Measurements from ENCODE around the gene JAML. TPM values are rescaled to one million over a fixed set of nuclear protein-coding genes. Genes with fewer than 3 reads are reported as not detected.
"Not testable (repeated sequence)": the region's sequence is repeated elsewhere in the genome, so short reads cannot be mapped to it uniquely, and the experiment has no call there.

Gene JAML
- total and polyA plus RNA-seq, 11 donors = 0.90 to 18.4 (median 1.6) TPM

DNA sequence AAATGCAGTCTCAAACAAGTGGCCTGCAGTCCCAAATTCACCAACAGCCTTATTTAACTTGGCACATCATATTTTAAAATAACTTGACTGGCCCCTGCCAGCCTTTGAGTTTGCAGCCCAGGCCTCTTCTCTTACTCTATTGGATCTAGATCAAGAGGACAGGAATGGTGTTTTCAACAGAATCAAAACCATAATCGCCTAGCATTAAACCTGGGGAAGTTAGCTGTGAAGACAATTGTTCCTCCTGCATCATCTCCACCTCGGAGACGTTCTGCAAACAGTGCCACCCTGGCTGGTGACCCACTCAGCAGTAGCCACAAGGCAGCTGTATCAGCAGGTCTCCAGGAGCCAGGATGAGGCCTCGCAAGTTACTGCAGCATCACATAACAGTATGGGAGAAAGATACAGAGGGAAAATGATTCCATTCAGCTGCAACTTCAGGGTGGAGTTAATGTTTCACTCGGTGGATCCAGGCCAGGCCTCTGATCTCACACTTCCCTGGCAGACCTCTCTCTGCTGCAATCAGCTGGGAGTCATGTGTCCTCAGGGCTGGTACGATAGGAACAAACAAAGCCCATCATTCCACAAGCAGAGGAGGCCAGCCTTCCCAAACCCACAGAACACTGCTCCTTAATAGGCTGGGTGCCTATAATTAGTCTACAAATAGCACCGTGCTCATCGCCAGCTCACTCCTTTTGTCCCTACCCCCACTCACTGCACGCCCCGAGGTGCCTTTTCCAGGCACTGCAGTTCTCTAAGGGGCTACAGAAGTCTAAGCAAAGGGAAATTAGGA is 29.8 kb downstream of the JAML start:
- intact Hi-C loops (cut with DNase I) = loop anchor here in 9 of 10 donors (1.0 to 10.0 kb wide), 10 partner anchors 14 to 300 kb away; partner anchors contain the start of genes MPZL3 (in 1 of the 9) and UBE4A (in 1 of the 9)
- WGBS, 4 donors = 23 to 30% (median 30%) methylated on average over 10 of the region's 10 CpGs
- Histone ChIP-seq H3K4me1 (peaks cover 0 to 36% (median 25%) of the 10 kb centered on the region in 12 donors), H3K27me3 (no peaks in the 10 kb centered on the region), H3K9me3 (no peaks in the 10 kb centered on the region), H3K4me3 (no peak overlapping the region), H3K27ac (peak overlapping the region; percentile 66 to 97 (median 84)), H3K36me3 (peaks cover 0 to 31% (median 0%) of the 10 kb centered on the region in 9 donors)
- ATAC-seq = peak; percentile 97 to 99 (median 98)
- TF ChIP-seq POLR2A (IDR thresholded peaks at IDR 0.05) = no peak
- TF ChIP-seq, protein P1, sequence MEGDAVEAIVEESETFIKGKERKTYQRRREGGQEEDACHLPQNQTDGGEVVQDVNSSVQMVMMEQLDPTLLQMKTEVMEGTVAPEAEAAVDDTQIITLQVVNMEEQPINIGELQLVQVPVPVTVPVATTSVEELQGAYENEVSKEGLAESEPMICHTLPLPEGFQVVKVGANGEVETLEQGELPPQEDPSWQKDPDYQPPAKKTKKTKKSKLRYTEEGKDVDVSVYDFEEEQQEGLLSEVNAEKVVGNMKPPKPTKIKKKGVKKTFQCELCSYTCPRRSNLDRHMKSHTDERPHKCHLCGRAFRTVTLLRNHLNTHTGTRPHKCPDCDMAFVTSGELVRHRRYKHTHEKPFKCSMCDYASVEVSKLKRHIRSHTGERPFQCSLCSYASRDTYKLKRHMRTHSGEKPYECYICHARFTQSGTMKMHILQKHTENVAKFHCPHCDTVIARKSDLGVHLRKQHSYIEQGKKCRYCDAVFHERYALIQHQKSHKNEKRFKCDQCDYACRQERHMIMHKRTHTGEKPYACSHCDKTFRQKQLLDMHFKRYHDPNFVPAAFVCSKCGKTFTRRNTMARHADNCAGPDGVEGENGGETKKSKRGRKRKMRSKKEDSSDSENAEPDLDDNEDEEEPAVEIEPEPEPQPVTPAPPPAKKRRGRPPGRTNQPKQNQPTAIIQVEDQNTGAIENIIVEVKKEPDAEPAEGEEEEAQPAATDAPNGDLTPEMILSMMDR (IDR thresholded peaks at IDR 0.05) = no peak
- DNase-seq = peak; percentile 71 to 90 (median 85)

DNA sequence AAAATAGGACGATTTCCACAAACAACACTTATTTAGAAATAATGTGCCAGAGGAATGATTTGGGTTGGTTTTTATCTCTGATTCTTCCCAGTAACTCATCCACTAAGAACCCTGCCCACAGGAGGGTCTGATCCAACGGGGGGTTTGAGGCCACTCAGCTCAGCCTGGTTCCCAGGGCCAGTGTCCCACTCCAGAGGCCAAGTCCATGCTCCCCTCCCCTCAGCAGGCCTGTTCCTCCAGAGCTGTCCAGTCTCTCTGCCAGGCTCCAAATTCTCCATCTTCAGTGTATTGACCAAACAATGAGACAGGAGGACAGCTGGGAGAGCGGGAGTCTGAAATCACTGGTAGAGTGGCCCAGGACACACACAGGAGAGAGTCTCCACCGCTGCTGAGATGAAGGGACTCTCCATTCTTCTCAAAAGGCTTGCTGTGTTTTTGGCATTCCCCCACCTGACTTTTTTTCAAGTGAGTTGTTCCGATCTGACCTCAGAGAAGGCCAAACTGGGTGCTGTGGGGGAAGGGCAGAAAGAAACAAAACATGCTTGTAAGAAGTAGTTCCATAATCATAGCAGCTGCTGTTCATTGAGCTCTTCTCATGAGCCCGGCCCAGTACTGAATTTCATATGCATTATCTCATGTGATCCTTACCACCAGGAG is 30.8 kb downstream of the JAML start:
- intact Hi-C loops (cut with DNase I) = loop anchor here in 4 of 10 donors (2.0 to 10.0 kb wide), 4 partner anchors 13 to 301 kb away; partner anchors contain the start of gene MPZL3 (in 1 of the 4)

DNA sequence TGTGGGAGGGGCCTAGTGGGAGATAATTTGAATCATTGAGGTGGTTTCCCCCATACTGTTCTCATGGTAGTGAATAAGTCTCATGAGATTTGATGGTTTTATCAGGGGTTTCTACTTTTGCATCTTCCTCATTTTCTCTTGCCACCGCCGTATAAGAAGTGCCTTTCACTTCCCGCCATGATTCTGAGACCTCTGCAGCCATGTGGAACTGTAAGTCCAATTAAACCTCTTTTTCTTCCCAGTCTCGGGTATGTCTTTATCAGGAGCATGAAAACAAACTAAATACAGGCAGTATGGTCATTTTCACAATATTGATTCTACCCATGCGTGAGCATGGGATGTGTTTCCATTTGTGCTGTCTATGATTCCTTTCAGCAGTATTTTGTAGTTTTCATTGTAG is 32.0 kb downstream of the JAML start:
- not testable (repeated sequence) for H3K27ac ChIP-seq, ATAC-seq, H3K9me3 ChIP-seq, H3K27me3 ChIP-seq, H3K4me3 ChIP-seq, DNase-seq
- Histone ChIP-seq H3K36me3 (peaks cover 0 to 28% (median 0%) of the 10 kb centered on the region in 9 donors), H3K4me1 (peaks cover 0 to 26% (median 17%) of the 10 kb centered on the region in 12 donors)
- intact Hi-C loops (cut with DNase I) = loop anchor here in 2 of 10 donors (10.0 kb wide), 3 partner anchors 62 to 302 kb away; partner anchors contain the start of gene MPZL3 (in 1 of the 2)
- 88 to 93% (median 91%) methylated on average over 5 of the region's 5 CpGs for WGBS, 4 donors

More for the DNA sequence above, 30.8 kb downstream of the JAML start:
- H3K36me3 ChIP-seq = peaks cover 0 to 31% (median 0%) of the 10 kb centered on the region in 9 donors
- H3K27ac ChIP-seq = peak overlapping the region in 11 of 12 donors; percentile 66 to 97 (median 86)
- no peak overlapping the region for H3K4me3 ChIP-seq
- peaks cover 0 to 32% (median 24%) of the 10 kb centered on the region in 12 donors for H3K4me1 ChIP-seq
- H3K27me3 ChIP-seq = no peaks in the 10 kb centered on the region
- no peaks in the 10 kb centered on the region for H3K9me3 ChIP-seq
- ATAC-seq = no peak
- DNase-seq = no peak
- WGBS, 4 donors = 52 to 71% (median 63%) methylated on average over 6 of the region's 6 CpGs
- TF ChIP-seq POLR2A (IDR thresholded peaks at IDR 0.05) = no peak

DNA sequence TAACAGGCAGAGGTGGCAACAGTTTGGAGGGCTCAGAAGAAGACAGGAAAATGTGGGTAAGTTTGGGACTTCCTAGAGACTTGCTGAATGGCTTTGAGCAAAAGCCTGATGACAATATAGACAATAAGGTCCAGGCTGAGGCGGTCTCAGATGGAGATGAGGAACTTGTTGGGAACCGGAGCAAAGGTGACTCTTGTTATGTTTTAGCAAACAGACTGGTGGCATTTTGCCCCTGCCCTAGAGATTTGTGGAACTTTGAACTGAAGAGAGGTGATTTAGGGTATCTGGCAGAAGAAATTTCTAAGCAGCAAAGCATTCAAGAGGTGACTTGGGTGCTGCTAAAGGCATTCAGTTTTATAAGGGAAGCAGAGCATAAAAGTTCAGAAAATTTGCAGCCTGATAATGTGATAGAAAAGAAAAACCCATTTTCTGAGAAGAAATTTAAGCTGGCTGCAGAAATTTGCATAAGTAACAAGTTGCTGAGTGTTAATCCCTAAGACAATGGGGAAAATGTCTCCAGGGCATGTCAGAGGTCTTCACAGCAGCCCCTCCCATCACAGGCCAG is 33.8 kb downstream of the JAML start:
- peaks cover 0 to 13% (median 0%) of the 10 kb centered on the region in 9 donors for H3K36me3 ChIP-seq
- peaks cover 0 to 36% (median 17%) of the 10 kb centered on the region in 12 donors for H3K4me1 ChIP-seq
- ATAC-seq, H3K9me3 ChIP-seq, H3K27me3 ChIP-seq, H3K27ac ChIP-seq, DNase-seq, H3K4me3 ChIP-seq: not testable (repeated sequence)
- WGBS, 4 donors = 78 to 95% (median 93%) methylated on average over 2 of the region's 2 CpGs
- intact Hi-C loops (cut with DNase I) = loop anchor here in 2 of 10 donors (10.0 kb wide), 3 partner anchors 64 to 304 kb away; partner anchors contain the start of gene MPZL3 (in 1 of the 2)

GRCh38 chr11:118186346-118187107 is 38.3 kb downstream of the JAML start:
- H3K4me3 ChIP-seq = no peak overlapping the region
- peak in 1 of 4 donors; percentile 24 for ATAC-seq
- TF ChIP-seq, protein P1 (IDR thresholded peaks at IDR 0.05) = no peak
- TF ChIP-seq POLR2A (IDR thresholded peaks at IDR 0.05) = no peak
- no peak overlapping the region for H3K27ac ChIP-seq
- no peaks in the 10 kb centered on the region for H3K36me3 ChIP-seq
- WGBS, 4 donors = 54 to 78% (median 65%) methylated on average over 6 of the region's 6 CpGs
- H3K27me3 ChIP-seq = peaks cover 0 to 3% (median 0%) of the 10 kb centered on the region in 9 donors
- peaks cover 0 to 37% (median 0%) of the 10 kb centered on the region in 12 donors for H3K4me1 ChIP-seq
- no peak for DNase-seq
- intact Hi-C loops (cut with DNase I) = no loop called here
- no peaks in the 10 kb centered on the region for H3K9me3 ChIP-seq

Measured in heart left ventricle (tissue), 16 donors.